ENCODE data around the gene GPR158. TPM values are rescaled to one million over a fixed set of nuclear protein-coding genes. Genes with fewer than 3 reads are reported as not detected.

Gene GPR158
- total and polyA plus RNA-seq, 2 of the 8 experiments (the other 6 are each of a cell fraction or from before 2014, with no cell fraction given), result 0.14 to 0.78 TPM

GRCh38 chr10:25506821-25507335, 332.1 kb downstream of the GPR158 start (continued):
- TF ChIP-seq CHD7 (IDR thresholded peaks at IDR 0.05; ENCODE audit: insufficient replicate concordance, low read length) (no peak), RAD21 (IDR thresholded peaks at IDR 0.05 in 1 of 2, conservative IDR thresholded peaks at IDR 0.05 in 1 of 2; ENCODE audit: low read depth in 2 of 2, low read length in 2 of 2) (no peak), EZH2 (IDR thresholded peaks at IDR 0.05; ENCODE audit: low read depth, low read length, severe bottlenecking) (no peak), SP1 (IDR thresholded peaks at IDR 0.05; ENCODE audit: low read depth, low read length) (no peak), TCF12 (IDR thresholded peaks at IDR 0.05; ENCODE audit: low read depth, low read length) (no peak), SP4 (IDR thresholded peaks at IDR 0.05; ENCODE audit: low read length) (no peak), RFX5 (IDR thresholded peaks at IDR 0.05; ENCODE audit: borderline replicate concordance, low read depth, low read length) (no peak), BACH1 (IDR thresholded peaks at IDR 0.05; ENCODE audit: low read length) (no peak), SRF (IDR thresholded peaks at IDR 0.05; ENCODE audit: low read depth, low read length) (no peak), EP300 (IDR thresholded peaks at IDR 0.05; ENCODE audit: borderline replicate concordance in 1 of 2, low read depth in 2 of 2, low read length in 2 of 2) (no peak), TBP (IDR thresholded peaks at IDR 0.05; ENCODE audit: low read depth, low read length) (no peak), POLR2AphosphoS5 (IDR thresholded peaks at IDR 0.05; ENCODE audit: low read depth, low read length) (no peak)
